ENCODE results near the gene PRR14. TPM values are rescaled to one million over a fixed set of nuclear protein-coding genes. Genes with fewer than 3 reads are reported as not detected.

The PRR14 gene
- total and polyA plus RNA-seq, 2 of the 8 experiments (the other 6 are each of a cell fraction or from before 2014, with no cell fraction given) = 3.6 to 16.1 TPM

DNA sequence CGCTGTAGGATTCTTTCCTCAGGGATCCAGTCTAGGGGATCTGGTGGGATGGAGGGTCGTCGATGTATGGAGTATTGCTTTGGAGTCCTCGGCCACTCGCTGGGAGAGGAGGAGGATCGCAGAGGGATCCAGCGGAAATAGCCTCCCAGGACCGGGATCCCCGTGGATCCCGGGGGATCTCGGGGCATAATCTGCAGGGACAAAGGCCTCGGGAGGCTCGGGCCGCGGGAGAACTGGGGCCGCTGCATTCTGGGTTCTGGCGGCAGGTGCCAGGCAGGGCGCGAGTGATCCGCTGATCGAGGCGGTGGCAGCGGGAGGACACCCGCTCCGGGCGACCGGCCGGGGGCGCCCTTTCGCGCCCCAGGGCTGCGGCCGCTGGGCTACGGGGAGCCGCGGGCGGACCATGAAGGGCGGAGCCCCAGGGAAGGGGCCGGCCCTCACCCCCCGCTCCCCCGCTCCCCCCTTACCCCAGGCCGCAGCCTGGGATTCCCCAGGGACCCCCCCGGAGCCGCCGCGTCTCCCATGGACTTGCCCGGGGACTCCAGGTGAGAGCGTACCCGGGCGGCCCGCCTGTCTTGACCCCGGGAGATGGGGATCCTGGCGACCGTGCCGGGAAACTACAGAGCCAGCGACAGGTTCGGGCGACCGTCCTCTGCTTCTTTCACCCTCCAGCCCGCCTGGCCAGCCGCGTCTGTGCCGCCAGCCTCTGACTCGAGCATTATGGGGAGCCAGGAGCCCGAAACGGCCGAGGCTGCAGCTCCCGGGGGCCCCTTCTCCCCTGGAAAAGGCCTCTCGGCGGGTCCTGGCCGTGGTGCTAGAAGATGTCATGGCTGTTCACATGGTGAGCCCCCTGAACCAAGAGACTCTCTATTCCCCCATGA, 604 bp downstream of the PRR14 start (continued):
- no peak for TF ChIP-seq POU5F1 (IDR thresholded peaks at IDR 0.05; ENCODE audit: low read depth, low read length)
- no peak; the same call in 1 of the 2 replicates for TF ChIP-seq BACH1 (IDR thresholded peaks at IDR 0.05; ENCODE audit: low read length)
- TF ChIP-seq SUZ12 (IDR thresholded peaks at IDR 0.05; ENCODE audit: low read length) = no peak; the same call in 1 of the 2 replicates
- no peak for TF ChIP-seq SIRT6 (IDR thresholded peaks at IDR 0.05; ENCODE audit: low read length)
- TF ChIP-seq CBX8 (IDR thresholded peaks at IDR 0.05; ENCODE audit: borderline replicate concordance, low read depth, low read length) = no peak
- TF ChIP-seq ZNF274 (IDR thresholded peaks at IDR 0.05; ENCODE audit: borderline replicate concordance, extremely low read depth, low read length) = no peak
- no peak for TF ChIP-seq YY1 (IDR thresholded peaks at IDR 0.05; ENCODE audit: low read depth, low read length)

All from H1 (cell line).